Ishikawa (cell line): ENCODE results near the gene NOTCH1.

ENCODE experiments used
- EP300 ChIP-seq: IDR thresholded peaks from 2 replicates; pipeline ENCODE4 v1.6.1; 2012; ENCODE audit warnings: borderline replicate concordance
- FOXM1 ChIP-seq: IDR thresholded peaks from 2 replicates; pipeline ENCODE4 v1.6.1; 2012; ENCODE audit warnings: low read depth, borderline replicate concordance
- NFIC ChIP-seq: IDR thresholded peaks from 2 replicates; pipeline ENCODE4 v1.6.1; 2012
- RAD21 ChIP-seq: IDR thresholded peaks from 2 replicates; pipeline ENCODE4 v1.6.1; 2012; ENCODE audit warnings: low read depth
- TCF12 ChIP-seq: IDR thresholded peaks from 2 replicates; pipeline ENCODE4 v1.6.1; 2012; ENCODE audit warnings: low read depth

GRCh38 chr9:136460772-136461325 lies 85.0 kb downstream of the NOTCH1 start:
- TF ChIP-seq NFIC (no peak), RAD21 (no peak), EP300 (no peak), TCF12 (no peak), FOXM1 (no peak)
